ENCODE measurements around the gene ATP6AP2. TPM values are rescaled to one million over a fixed set of nuclear protein-coding genes. Genes with fewer than 3 reads are reported as not detected.

The ATP6AP2 gene
- total RNA-seq, 2 donors from 2014 or later: 81.9 to 114 TPM

- TF ChIP-seq, protein P1, sequence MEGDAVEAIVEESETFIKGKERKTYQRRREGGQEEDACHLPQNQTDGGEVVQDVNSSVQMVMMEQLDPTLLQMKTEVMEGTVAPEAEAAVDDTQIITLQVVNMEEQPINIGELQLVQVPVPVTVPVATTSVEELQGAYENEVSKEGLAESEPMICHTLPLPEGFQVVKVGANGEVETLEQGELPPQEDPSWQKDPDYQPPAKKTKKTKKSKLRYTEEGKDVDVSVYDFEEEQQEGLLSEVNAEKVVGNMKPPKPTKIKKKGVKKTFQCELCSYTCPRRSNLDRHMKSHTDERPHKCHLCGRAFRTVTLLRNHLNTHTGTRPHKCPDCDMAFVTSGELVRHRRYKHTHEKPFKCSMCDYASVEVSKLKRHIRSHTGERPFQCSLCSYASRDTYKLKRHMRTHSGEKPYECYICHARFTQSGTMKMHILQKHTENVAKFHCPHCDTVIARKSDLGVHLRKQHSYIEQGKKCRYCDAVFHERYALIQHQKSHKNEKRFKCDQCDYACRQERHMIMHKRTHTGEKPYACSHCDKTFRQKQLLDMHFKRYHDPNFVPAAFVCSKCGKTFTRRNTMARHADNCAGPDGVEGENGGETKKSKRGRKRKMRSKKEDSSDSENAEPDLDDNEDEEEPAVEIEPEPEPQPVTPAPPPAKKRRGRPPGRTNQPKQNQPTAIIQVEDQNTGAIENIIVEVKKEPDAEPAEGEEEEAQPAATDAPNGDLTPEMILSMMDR (IDR thresholded peaks at IDR 0.05): no peak
- Histone ChIP-seq H3K9me3 (no peaks in the 10 kb centered on the region), H3K9ac (ENCODE audit: low read depth in 2 of 2, low read length in 2 of 2) (no peak overlapping the region), H3K27me3 (peaks cover 4% of the 10 kb centered on the region), H3K36me3 (no peaks in the 10 kb centered on the region), H3K4me1 (no peaks in the 10 kb centered on the region), H3K27ac (no peak overlapping the region), H3K4me3 (no peak overlapping the region)
- DNase-seq: no peak
- intact Hi-C loops (cut with DNase I): loop anchor here (10.0 kb wide), 1 partner anchor 250 kb away; no protein-coding TSS in a partner anchor
Observed at GRCh38 chrX:40544343-40545266, 36.2 kb upstream of the ATP6AP2 start.

DNA sequence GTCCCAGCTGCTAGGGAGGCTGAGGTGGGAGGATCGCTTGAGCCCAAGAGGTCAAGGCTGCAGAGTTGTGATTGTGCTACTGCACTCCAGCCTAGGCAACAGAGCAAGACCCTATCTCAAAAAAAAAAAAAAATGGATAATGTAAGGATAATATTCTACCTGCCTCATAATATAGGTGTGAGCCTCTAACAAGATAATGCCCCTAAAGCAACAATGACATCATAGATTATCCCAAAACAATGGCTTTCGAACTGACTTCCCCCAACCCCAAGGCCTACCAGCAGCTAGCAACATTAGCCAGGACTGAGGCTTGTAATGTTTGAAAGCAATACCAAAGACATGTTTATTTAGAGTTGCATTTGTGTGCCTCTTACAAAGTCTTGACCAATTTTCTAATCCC, 33.9 kb upstream of the ATP6AP2 start:
- no peak for DNase-seq
- H3K4me3 ChIP-seq: no peak overlapping the region
- peaks cover 4% of the 10 kb centered on the region for H3K27me3 ChIP-seq
- H3K27ac ChIP-seq: no peak overlapping the region
- no peaks in the 10 kb centered on the region for H3K4me1 ChIP-seq
- H3K36me3 ChIP-seq: no peaks in the 10 kb centered on the region
- TF ChIP-seq, protein P1 (IDR thresholded peaks at IDR 0.05): no peak
- H3K9me3 ChIP-seq: no peaks in the 10 kb centered on the region
- no peak overlapping the region for H3K9ac ChIP-seq (ENCODE audit: low read depth in 2 of 2, low read length in 2 of 2)
- intact Hi-C loops (cut with DNase I): loop anchor here (10.0 kb wide), 1 partner anchor 248 kb away; no protein-coding TSS in a partner anchor

DNA sequence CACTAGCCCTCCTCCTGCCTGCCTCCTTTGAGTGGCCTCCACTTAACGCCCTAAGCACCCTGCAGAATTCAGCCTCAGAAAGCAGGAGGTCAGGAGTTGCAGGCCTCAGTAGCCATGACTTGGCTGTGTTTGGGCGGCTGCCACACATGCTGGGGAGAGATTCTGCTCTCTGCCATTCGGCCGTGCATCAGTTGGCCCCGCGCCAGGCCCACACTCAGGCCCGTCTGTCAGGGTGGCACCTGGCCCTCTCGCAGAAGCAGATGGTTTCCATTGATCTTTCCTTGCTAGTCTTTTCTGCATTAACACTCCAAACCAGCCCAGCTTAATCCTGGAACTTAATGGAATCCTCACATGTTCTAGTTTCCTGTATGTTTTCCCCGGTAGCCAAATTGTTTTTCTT, 30.7 kb upstream of the ATP6AP2 start:
- intact Hi-C loops (cut with DNase I): no loop called here
- TF ChIP-seq, protein P1 (IDR thresholded peaks at IDR 0.05): no peak
- Histone ChIP-seq H3K9ac (ENCODE audit: low read depth in 2 of 2, low read length in 2 of 2) (no peak overlapping the region), H3K4me1 (no peaks in the 10 kb centered on the region), H3K36me3 (no peaks in the 10 kb centered on the region), H3K9me3 (no peaks in the 10 kb centered on the region), H3K4me3 (no peak overlapping the region), H3K27me3 (peaks cover 9% of the 10 kb centered on the region), H3K27ac (no peak overlapping the region)
- no peak for DNase-seq

GRCh38 chrX:40552768-40553167, 28.0 kb upstream of the ATP6AP2 start:
- no peaks in the 10 kb centered on the region for H3K4me1 ChIP-seq
- no peak overlapping the region for H3K9ac ChIP-seq (ENCODE audit: low read depth in 2 of 2, low read length in 2 of 2)
- H3K4me3 ChIP-seq: no peak overlapping the region
- no peak for DNase-seq
- no peak overlapping the region for H3K27ac ChIP-seq
- H3K9me3 ChIP-seq: no peaks in the 10 kb centered on the region
- intact Hi-C loops (cut with DNase I): no loop called here
- H3K27me3 ChIP-seq: peaks cover 5% of the 10 kb centered on the region
- TF ChIP-seq, protein P1 (IDR thresholded peaks at IDR 0.05): no peak
- H3K36me3 ChIP-seq: no peaks in the 10 kb centered on the region

GRCh38 chrX:40558590-40558989, 22.2 kb upstream of the ATP6AP2 start:
- no peak for DNase-seq
- peaks cover 5% of the 10 kb centered on the region for H3K27me3 ChIP-seq
- H3K4me1 ChIP-seq: no peaks in the 10 kb centered on the region
- intact Hi-C loops (cut with DNase I): no loop called here
- H3K9ac ChIP-seq (ENCODE audit: low read depth in 2 of 2, low read length in 2 of 2): no peak overlapping the region
- TF ChIP-seq, protein P1 (IDR thresholded peaks at IDR 0.05): no peak
- no peak overlapping the region for H3K27ac ChIP-seq
- H3K4me3 ChIP-seq: no peak overlapping the region
- H3K36me3 ChIP-seq: no peaks in the 10 kb centered on the region
- H3K9me3 ChIP-seq: no peaks in the 10 kb centered on the region

Measured in colonic mucosa (tissue), 4 donors.